Heart left ventricle (tissue), 13 donors: Measurements from ENCODE around the gene HOXD9.

Experiments used
- POLR2A ChIP-seq, 2 donors: fragments of 450-650 bp; IDR thresholded peaks; one replicate each; pipeline ENCODE4 v1.6.1; 2017; ENCODE audit warnings: antibody characterized with exemption in 2 of 2, mild to moderate bottlenecking in 2 of 2, moderate library complexity in 2 of 2
- TF ChIP-seq, protein P1 (sequence below), 12 donors: fragments of 200-600 bp; sonication (generic) in 4 of 12; IDR thresholded peaks; one replicate each; pipeline versions ENCODE4 v1.5.0 to v1.8.0; 2018 to 2022; ENCODE audit warnings: antibody characterized with exemption in 12 of 12, mild to moderate bottlenecking in 5 of 12
- donor health status: ischemic (EF 13 %, LVEDD 7.1; RV severe dilation, severe dysfunction).
- donor health status: DM: no; HTN: yes; CAD: no.
- donor health status: DM: no; HTN: no; CAD: no.
- donor health status: ischemic (EF 25% LVEDD 6.9; RV normal size, moderate dysfunction).
- donor health status: ischemic (EF 25% LVEDD 5.7; RV mildly dilated, moderate dysfunction).
- donor health status: ischemic (EF 35%, LVEDD 5.7; RV mildly dilated, moderate dysfunction).
- donor health status: nonischemic (EF 11% LVEDD 7.7; RV severe dilation, severe dysfunction).
- donor health status: DM: yes; HTN: yes; CAD: no.
- donor health status: PGD.
- donor health status: ischemic (EF 29% LVEDD 5.4; RV normal size, mild dysfunction).
- donor health status: nonischemic (EF 23%, LVEDD 6.1; RV moderate dilation, normal function).

GRCh38 chr2:176102309-176102866, 20.1 kb upstream of the HOXD9 start:
- TF ChIP-seq, protein P1, sequence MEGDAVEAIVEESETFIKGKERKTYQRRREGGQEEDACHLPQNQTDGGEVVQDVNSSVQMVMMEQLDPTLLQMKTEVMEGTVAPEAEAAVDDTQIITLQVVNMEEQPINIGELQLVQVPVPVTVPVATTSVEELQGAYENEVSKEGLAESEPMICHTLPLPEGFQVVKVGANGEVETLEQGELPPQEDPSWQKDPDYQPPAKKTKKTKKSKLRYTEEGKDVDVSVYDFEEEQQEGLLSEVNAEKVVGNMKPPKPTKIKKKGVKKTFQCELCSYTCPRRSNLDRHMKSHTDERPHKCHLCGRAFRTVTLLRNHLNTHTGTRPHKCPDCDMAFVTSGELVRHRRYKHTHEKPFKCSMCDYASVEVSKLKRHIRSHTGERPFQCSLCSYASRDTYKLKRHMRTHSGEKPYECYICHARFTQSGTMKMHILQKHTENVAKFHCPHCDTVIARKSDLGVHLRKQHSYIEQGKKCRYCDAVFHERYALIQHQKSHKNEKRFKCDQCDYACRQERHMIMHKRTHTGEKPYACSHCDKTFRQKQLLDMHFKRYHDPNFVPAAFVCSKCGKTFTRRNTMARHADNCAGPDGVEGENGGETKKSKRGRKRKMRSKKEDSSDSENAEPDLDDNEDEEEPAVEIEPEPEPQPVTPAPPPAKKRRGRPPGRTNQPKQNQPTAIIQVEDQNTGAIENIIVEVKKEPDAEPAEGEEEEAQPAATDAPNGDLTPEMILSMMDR (IDR thresholded peaks at IDR 0.05): no peak
- TF ChIP-seq POLR2A (IDR thresholded peaks at IDR 0.05): no peak
